H1 (cell line): ENCODE results near the gene DIP2B. TPM values are rescaled to one million over a fixed set of nuclear protein-coding genes. Genes with fewer than 3 reads are reported as not detected.

Experiments used
- CTCF ChIA-PET: fragments of 300-600 bp; sonication (Branson Sonifier 250); formaldehyde crosslinking; loops from one replicate; lab custom pipeline; 2021; ENCODE audit not compliant: partially characterized antibody; lab: Charles Lee
- POLR2A ChIA-PET: fragments of 300-600 bp; sonication (Branson Sonifier 250); formaldehyde crosslinking; loops from one replicate; lab custom pipeline; 2021; ENCODE audit warnings: inconsistent platforms; ENCODE audit not compliant: partially characterized antibody; lab: Charles Lee
- DNase-seq, 2 experiments: peaks; one replicate each; pipeline versions ENCODE4 v3.0.0 to v3.0.0-alpha.2; 2010 to 2022; ENCODE audit warnings: low spot score in 2 of 2, low read depth in 1 of 2, mixed read lengths in 1 of 2
- FAIRE-seq: peaks from 2 replicates; lab custom pipeline; 2011; peaks lifted over from hg19 to GRCh38; lab: Jason Lieb, UNC
- H2AFZ ChIP-seq: 2 replicates; pipeline ENCODE4 v1.8.1; 2012; ENCODE audit warnings: low read length, inconsistent platforms
- H2AK5ac ChIP-seq: 2 replicates; pipeline ENCODE4 v1.6.1; 2013; ENCODE audit warnings: low read depth, low read length
- H2BK120ac ChIP-seq: replicated peaks from 2 replicates; pipeline ENCODE3; 2013; ENCODE audit warnings: low read depth, low read length, inconsistent platforms
- H2BK12ac ChIP-seq: 2 replicates; pipeline ENCODE4 v1.6.1; 2013; ENCODE audit warnings: low read depth, low read length
- H2BK15ac ChIP-seq: 2 replicates; pipeline ENCODE4 v1.6.1; 2013; ENCODE audit warnings: low read length
- H2BK20ac ChIP-seq: 2 replicates; pipeline ENCODE4 v1.6.1; 2013; ENCODE audit warnings: low read length
- H2BK5ac ChIP-seq: 2 replicates; pipeline ENCODE4 v1.6.1; 2013; ENCODE audit warnings: low read depth, low read length
- H3K14ac ChIP-seq: 2 replicates; pipeline ENCODE4 v1.6.1; 2013; ENCODE audit warnings: inconsistent platforms; ENCODE audit not compliant: insufficient read length
- H3K18ac ChIP-seq: 2 replicates; pipeline ENCODE4 v1.6.1; 2013; ENCODE audit warnings: low read length; ENCODE audit errors: extremely low read depth
- H3K23ac ChIP-seq: 2 replicates; pipeline ENCODE4 v1.6.1; 2013; ENCODE audit warnings: inconsistent platforms; ENCODE audit not compliant: insufficient read length
- H3K23me2 ChIP-seq: 2 replicates; pipeline ENCODE4 v1.6.1; 2013; ENCODE audit warnings: low read depth, low read length
- H3K27ac ChIP-seq: 2 replicates; pipeline ENCODE4 v1.6.1; 2011; ENCODE audit warnings: low read depth, low read length, inconsistent platforms
- H3K27me3 ChIP-seq, 4 experiments: replicated peaks in 1 of 4; 1 replicate in 1 of 4; 2 replicates in 3 of 4; pipeline versions ENCODE4 v1.6.1 to v1.8.1; 2011 to 2013; ENCODE audit warnings: low read length in 3 of 4, mild to moderate bottlenecking in 3 of 4, inconsistent platforms in 2 of 4, mixed read lengths in 2 of 4, moderate library complexity in 1 of 4; ENCODE audit not compliant: control insufficient read depth in 3 of 4, insufficient read depth in 3 of 4; ENCODE audit errors: extremely low read depth in 1 of 4
- H3K36me3 ChIP-seq, 4 experiments: 2 replicates each; pipeline versions ENCODE4 v1.6.1 to v1.8.1; 2011 to 2013; ENCODE audit warnings: mild to moderate bottlenecking in 4 of 4, low read length in 3 of 4, moderate library complexity in 2 of 4, control low read depth in 1 of 4, inconsistent platforms in 1 of 4; ENCODE audit not compliant: insufficient read depth in 4 of 4, control insufficient read depth in 2 of 4
- H3K4ac ChIP-seq: replicated peaks from 2 replicates; pipeline ENCODE3; 2013; ENCODE audit warnings: low read length, low read depth, mixed read lengths, inconsistent platforms; ENCODE audit not compliant: insufficient read length
- H3K4me1 ChIP-seq, 4 experiments: replicated peaks in 1 of 4; 1 replicate in 1 of 4; 2 replicates in 3 of 4; pipeline versions ENCODE4 v1.6.1 to v1.8.1; 2011 to 2013; ENCODE audit warnings: low read length in 3 of 4, inconsistent platforms in 2 of 4, mixed read lengths in 1 of 4; ENCODE audit not compliant: insufficient read depth in 4 of 4, control insufficient read depth in 3 of 4
- H3K4me2 ChIP-seq, 2 experiments: 2 replicates each; pipeline versions ENCODE4 v1.6.1 to v1.8.1; 2011 to 2013; ENCODE audit warnings: low read depth in 2 of 2, low read length in 2 of 2, control low read depth in 1 of 2, inconsistent platforms in 1 of 2, mild to moderate bottlenecking in 1 of 2; ENCODE audit not compliant: insufficient read depth in 1 of 2
- H3K4me3 ChIP-seq, 4 experiments: fragments of 200-600, 300-600 bp in 1 of 4; sonication (generic), shearing (Covaris generic), sonication (Bioruptor Twin) in 1 of 4; 2 replicates each; pipeline versions ENCODE4 v1.5.1 to v1.8.1; 2011 to 2016; ENCODE audit warnings: low read length in 4 of 4, low read depth in 3 of 4, control low read depth in 2 of 4, inconsistent platforms in 2 of 4, mild to moderate bottlenecking in 2 of 4, mixed read lengths in 1 of 4, moderate library complexity in 1 of 4; ENCODE audit not compliant: insufficient read depth in 2 of 4; ENCODE audit errors: extremely low read depth in 1 of 4
- H3K56ac ChIP-seq: replicated peaks from 2 replicates; pipeline ENCODE3; 2013; ENCODE audit warnings: low read depth, mild to moderate bottlenecking, mixed read lengths, low read length, inconsistent platforms; ENCODE audit not compliant: insufficient read length
- H3K79me1 ChIP-seq: 2 replicates; pipeline ENCODE4 v1.6.1; 2013; ENCODE audit warnings: low read depth, low read length, control low read depth
- H3K79me2 ChIP-seq, 2 experiments: 2 replicates each; pipeline versions ENCODE4 v1.6.1 to v1.8.1; 2012 to 2013; ENCODE audit warnings: low read length in 2 of 2, mild to moderate bottlenecking in 2 of 2, inconsistent platforms in 1 of 2; ENCODE audit not compliant: insufficient read depth in 2 of 2, control insufficient read depth in 1 of 2
- H3K9ac ChIP-seq, 4 experiments: replicated peaks in 1 of 4; 1 replicate in 1 of 4; 2 replicates in 3 of 4; pipeline versions ENCODE4 v1.6.1 to v1.8.1; 2011 to 2013; ENCODE audit warnings: low read depth in 3 of 4, low read length in 3 of 4, control low read depth in 2 of 4, mild to moderate bottlenecking in 2 of 4, moderate library complexity in 2 of 4, inconsistent platforms in 1 of 4; ENCODE audit errors: extremely low read depth in 1 of 4
- H3K9me3 ChIP-seq, 2 experiments: 2 replicates each; pipeline versions ENCODE4 v1.6.1 to v1.8.1; 2012 to 2013; ENCODE audit warnings: mild to moderate bottlenecking in 2 of 2, moderate library complexity in 2 of 2, control low read depth in 1 of 2, inconsistent platforms in 1 of 2, low read depth in 1 of 2, low read length in 1 of 2, mixed read lengths in 1 of 2; ENCODE audit not compliant: insufficient read depth in 2 of 2
- H4K20me1 ChIP-seq, 2 experiments: replicated peaks in 1 of 2; 2 replicates each; pipeline versions ENCODE3 to v1.8.1; 2011 to 2013; ENCODE audit warnings: inconsistent platforms in 2 of 2, low read length in 2 of 2, mild to moderate bottlenecking in 1 of 2; ENCODE audit not compliant: insufficient read depth in 2 of 2, control insufficient read depth in 1 of 2
- H4K5ac ChIP-seq: 2 replicates; pipeline ENCODE4 v1.6.1; 2013; ENCODE audit warnings: low read length, low read depth, mixed read lengths, inconsistent platforms; ENCODE audit not compliant: insufficient read length
- H4K8ac ChIP-seq: 2 replicates; pipeline ENCODE4 v1.8.0; 2013; ENCODE audit warnings: mild to moderate bottlenecking, moderate library complexity, low read length, inconsistent platforms; ENCODE audit not compliant: insufficient read depth; ENCODE audit errors: extremely low read depth
- H4K91ac ChIP-seq: replicated peaks from 2 replicates; pipeline ENCODE3; 2013; ENCODE audit warnings: low read length, mixed read lengths, inconsistent platforms; ENCODE audit not compliant: insufficient read length
- JUND ChIP-seq: IDR thresholded peaks from 2 replicates; pipeline ENCODE4 v1.6.1; 2011; ENCODE audit warnings: mild to moderate bottlenecking, improper control_type of control experiment, low read length
- POLR2A ChIP-seq, 2 experiments: IDR thresholded peaks; 1 replicate in 1 of 2; 2 replicates in 1 of 2; pipeline ENCODE4 v1.6.1; 2011; ENCODE audit warnings: low read depth in 2 of 2, low read length in 2 of 2, mild to moderate bottlenecking in 2 of 2; ENCODE audit errors: control extremely low read depth in 1 of 2
- SIN3A ChIP-seq, 2 experiments: IDR thresholded peaks in 1 of 2; conservative IDR thresholded peaks in 1 of 2; 2 replicates each; pipeline ENCODE4 v1.6.1; 2011 to 2012; ENCODE audit warnings: low read length in 2 of 2, improper control_type of control experiment in 1 of 2, low read depth in 1 of 2, mild to moderate bottlenecking in 1 of 2
- TCF12 ChIP-seq: IDR thresholded peaks from 2 replicates; pipeline ENCODE4 v1.6.1; 2011; ENCODE audit warnings: low read depth, mild to moderate bottlenecking, low read length
- WGBS, 2 experiments: shearing (Covaris generic) in 1 of 2; methylation state at CpG; one replicate each; pipeline versions ENCODE4 v1.1.6 to v1.1.7; 2013 to 2015; ENCODE audit warnings: low lambda C conversion rate in 2 of 2, mixed read lengths in 2 of 2, inconsistent platforms in 1 of 2, low coverage in 1 of 2, missing lambda C conversion rate in 1 of 2; ENCODE audit not compliant: insufficient replicate concordance in 2 of 2, insufficient coverage in 1 of 2, insufficient read length in 1 of 2; ENCODE audit errors: extremely low coverage in 1 of 2, missing lambda C conversion rate in 1 of 2; 5-methylcytosine and 5-hydroxymethylcytosine counted together
- polyA plus RNA-seq, 7 experiments: library from polyadenylated mRNA; depleted of rRNA in 3 of 7; stranded (reverse) in 5 of 7; unstranded in 2 of 7; fragments of >200 nt in 5 of 7; fragments of 200-250 nt in 2 of 7; gene quantifications; 1 replicate in 5 of 7; 2 replicates in 1 of 7; 4 replicates in 1 of 7; pipeline versions ENCODE4 v1.2.1 to v1.2.3, GENCODE V29; 2011 to 2013; ENCODE audit warnings: missing spikeins in 2 of 7, mixed read lengths in 2 of 7
- total RNA-seq: library from RNA; stranded (reverse); fragmentation: NEBNext Ultra II Directional; extraction: Animal tissue kit (Norgen Biotek cat#: 25700); gene quantifications from 2 replicates; pipeline ENCODE4 v1.2.1, GENCODE V29; 2021

Gene DIP2B
- total and polyA plus RNA-seq, 2 of the 8 experiments (the other 6 are each of a cell fraction or from before 2014, with no cell fraction given) = 11.1 to 29.6 TPM

GRCh38 chr12:50581226-50582184, 76.7 kb downstream of the DIP2B start:
- POLR2A ChIA-PET = interaction anchor here (0.8 to 1.3 kb wide), 2 partner anchors 13 to 22 kb away, joined by 3 read pairs; no protein-coding TSS in a partner anchor
- H3K27me3 ChIP-seq = no peaks in the 10 kb centered on the region
- no peak overlapping the region for H2BK15ac ChIP-seq
- no peak overlapping the region for H2BK20ac ChIP-seq
- H3K79me2 ChIP-seq = peaks cover 2 to 42% of the 10 kb centered on the region in 2 experiments; a peak in 3 of 4 replicates
- peaks cover 7% of the 10 kb centered on the region; the same call in 1 of the 2 replicates for H3K79me1 ChIP-seq
- peak overlapping the region; percentile 82; the same call in 1 of the 2 replicates for H4K8ac ChIP-seq
- H4K5ac ChIP-seq = no peak overlapping the region
- no peaks in the 10 kb centered on the region; a peak in 1 of 8 replicates for H3K36me3 ChIP-seq
- H2BK12ac ChIP-seq = no peak overlapping the region
- H4K20me1 ChIP-seq = peaks cover 0 to 4% of the 10 kb centered on the region in 2 experiments
- no peak overlapping the region for H3K9ac ChIP-seq
- no peaks in the 10 kb centered on the region for H3K23me2 ChIP-seq
- no peak overlapping the region for H3K4me2 ChIP-seq
- no peak overlapping the region for H3K18ac ChIP-seq
- WGBS, 2 experiments = 93% methylated on average over 5 of the region's 10 CpGs; no CpG with 5 or more reads in 1 of the 2 experiments
- H3K56ac ChIP-seq = no peak overlapping the region
- H2BK5ac ChIP-seq = no peak overlapping the region
- H2BK120ac ChIP-seq = no peak overlapping the region
- H2AK5ac ChIP-seq = no peak overlapping the region
- no peaks in the 10 kb centered on the region for H3K9me3 ChIP-seq
- CTCF ChIA-PET = interaction anchor here (1.0 to 1.7 kb wide), 3 partner anchors 9 to 78 kb away, joined by 3 to 4 read pairs (median 4); no protein-coding TSS in a partner anchor
- no peak for FAIRE-seq
- DNase-seq = no peak
- H3K27ac ChIP-seq = no peak overlapping the region
- H3K4me1 ChIP-seq = peaks cover 0 to 2% (median 1%) of the 10 kb centered on the region in 4 experiments; a peak in 4 of 7 replicates
- no peak overlapping the region for H3K4ac ChIP-seq
- H2AFZ ChIP-seq = no peak overlapping the region
- no peak overlapping the region for H3K14ac ChIP-seq
- H4K91ac ChIP-seq = no peak overlapping the region
- no peak overlapping the region for H3K4me3 ChIP-seq
- no peak for TF ChIP-seq TCF12
- no peak for TF ChIP-seq SIN3A (conservative IDR thresholded peaks at IDR 0.05 in 1 of 2, IDR thresholded peaks at IDR 0.05 in 1 of 2; ENCODE audit: low read depth in 1 of 2, low read length in 2 of 2)
- TF ChIP-seq JUND = no peak
- TF ChIP-seq POLR2A (IDR thresholded peaks at IDR 0.05; ENCODE audit: control extremely low read depth in 1 of 2, low read depth in 2 of 2, low read length in 2 of 2) = no peak
- no peak overlapping the region for H3K23ac ChIP-seq
